ENCODE results near the gene TTLL12. TPM values are rescaled to one million over a fixed set of nuclear protein-coding genes. Genes with fewer than 3 reads are reported as not detected.

The TTLL12 gene
- total RNA-seq, 2 experiments from 2014 or later = 66.5 to 71.5 TPM

DNA sequence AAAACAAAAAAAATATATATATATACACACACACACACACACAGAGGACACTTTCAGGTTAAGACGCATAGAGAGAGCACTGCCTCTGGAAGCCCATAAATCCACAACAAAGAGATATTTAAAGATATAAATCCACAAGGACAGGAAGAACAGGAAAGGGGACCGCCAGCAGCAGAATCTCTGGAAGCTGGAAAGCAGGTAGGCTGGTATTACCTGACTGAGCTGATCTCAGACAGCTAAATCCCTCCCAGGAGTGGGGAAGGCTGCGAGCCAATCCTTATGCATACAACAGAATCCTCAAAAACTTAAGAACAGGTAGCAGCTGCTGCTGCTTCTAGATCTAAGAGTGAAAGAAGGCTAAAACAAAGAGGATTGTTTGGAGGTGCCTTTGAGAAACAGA is 42.0 kb downstream of the TTLL12 start:
- ChIA-PET CTCF (ENCODE audit: unreplicated experiment) (no interaction called here), POLR2A (interaction anchor here (0.7 to 1.4 kb wide), 3 partner anchors 17 to 49 kb away, joined by 3 to 4 read pairs (median 3); no protein-coding TSS in a partner anchor)
- H3K4me1 ChIP-seq (ENCODE audit: insufficient read depth, low read length, poor library complexity, severe bottlenecking) = peaks cover 50% of the 10 kb centered on the region

DNA sequence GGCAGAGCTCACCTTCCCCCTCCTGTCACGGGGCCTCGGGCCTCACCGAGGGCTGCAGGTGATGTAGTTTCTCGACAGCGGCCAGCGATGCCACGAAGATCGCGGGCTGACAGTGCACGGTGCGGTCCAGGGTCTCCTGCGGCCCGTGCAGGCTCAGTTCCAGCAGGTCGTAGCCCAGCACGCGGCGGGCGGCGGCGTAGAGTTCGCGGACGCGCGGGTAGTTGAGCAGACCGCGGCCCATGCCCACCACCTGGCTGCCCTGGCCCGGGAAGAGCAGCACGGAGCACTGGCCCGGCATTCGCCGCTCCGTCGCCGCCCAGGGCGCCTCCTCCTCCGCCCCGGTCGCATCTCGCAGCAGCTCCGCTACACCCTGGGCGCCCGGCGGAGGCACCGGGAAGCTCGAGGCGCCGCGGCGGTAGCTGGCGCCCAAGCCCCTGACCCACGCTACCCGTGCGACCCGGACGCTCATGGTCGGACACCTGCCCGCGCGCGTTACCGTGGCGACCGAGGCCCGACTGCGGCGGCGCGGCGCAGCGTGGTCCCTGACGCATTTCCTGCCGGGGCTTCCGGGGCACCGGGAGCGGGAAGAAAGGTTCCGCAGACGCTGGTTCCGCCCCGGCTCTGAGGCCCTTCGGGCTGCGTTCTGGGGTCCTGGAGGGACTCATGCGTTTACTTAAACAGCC is 43.9 kb downstream of the TTLL12 start, which contains the start of gene MCAT:
MCAT (minus strand) TSS at position 519 of the 683 bp plus-strand sequence; CDS start at position 469, 50 bp downstream.
- no peaks in the 10 kb centered on the region for H4K20me1 ChIP-seq (ENCODE audit: insufficient read depth, low read length)

More for the DNA sequence above, 42.0 kb downstream of the TTLL12 start:
- H3K9me2 ChIP-seq (ENCODE audit: insufficient read depth, low read length) = no peaks in the 10 kb centered on the region
- peaks cover 17% of the 10 kb centered on the region for H3K79me2 ChIP-seq (ENCODE audit: insufficient read depth, low read depth, low read length)
- TF ChIP-seq, protein P1, sequence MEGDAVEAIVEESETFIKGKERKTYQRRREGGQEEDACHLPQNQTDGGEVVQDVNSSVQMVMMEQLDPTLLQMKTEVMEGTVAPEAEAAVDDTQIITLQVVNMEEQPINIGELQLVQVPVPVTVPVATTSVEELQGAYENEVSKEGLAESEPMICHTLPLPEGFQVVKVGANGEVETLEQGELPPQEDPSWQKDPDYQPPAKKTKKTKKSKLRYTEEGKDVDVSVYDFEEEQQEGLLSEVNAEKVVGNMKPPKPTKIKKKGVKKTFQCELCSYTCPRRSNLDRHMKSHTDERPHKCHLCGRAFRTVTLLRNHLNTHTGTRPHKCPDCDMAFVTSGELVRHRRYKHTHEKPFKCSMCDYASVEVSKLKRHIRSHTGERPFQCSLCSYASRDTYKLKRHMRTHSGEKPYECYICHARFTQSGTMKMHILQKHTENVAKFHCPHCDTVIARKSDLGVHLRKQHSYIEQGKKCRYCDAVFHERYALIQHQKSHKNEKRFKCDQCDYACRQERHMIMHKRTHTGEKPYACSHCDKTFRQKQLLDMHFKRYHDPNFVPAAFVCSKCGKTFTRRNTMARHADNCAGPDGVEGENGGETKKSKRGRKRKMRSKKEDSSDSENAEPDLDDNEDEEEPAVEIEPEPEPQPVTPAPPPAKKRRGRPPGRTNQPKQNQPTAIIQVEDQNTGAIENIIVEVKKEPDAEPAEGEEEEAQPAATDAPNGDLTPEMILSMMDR (conservative IDR thresholded peaks at IDR 0.05; ENCODE audit: low read length) = no peak
- TF ChIP-seq EZH2phosphoT487 (IDR thresholded peaks at IDR 0.05; ENCODE audit: borderline replicate concordance, low read depth, low read length) = no peak
- intact Hi-C loops (cut with micrococcal nuclease; ENCODE audit: unreplicated experiment) = no loop called here
- DNase-seq (ENCODE audit: low spot score) = no peak
- H3K4me2 ChIP-seq (ENCODE audit: low read length) = no peak overlapping the region
- H3K36me3 ChIP-seq (ENCODE audit: insufficient read depth, low read length) = peaks cover 18% of the 10 kb centered on the region
- peak overlapping the region; percentile 10; the same call in 1 of the 2 replicates for H2AFZ ChIP-seq (ENCODE audit: low read length)
- H3K9me3 ChIP-seq (ENCODE audit: low read length) = no peaks in the 10 kb centered on the region
- no TSS peak for BruUV-seq (replicated peaks)
- no peak overlapping the region for H3K4me3 ChIP-seq (ENCODE audit: low read depth, low read length, poor library complexity, severe bottlenecking)
- H3K27ac ChIP-seq (ENCODE audit: low read depth, low read length, poor library complexity, severe bottlenecking) = no peak overlapping the region
- no peaks in the 10 kb centered on the region for H4K20me1 ChIP-seq (ENCODE audit: insufficient read depth, low read length)

More for the DNA sequence above, 43.9 kb downstream of the TTLL12 start, which contains the start of gene MCAT:
- Histone ChIP-seq H3K79me2 (ENCODE audit: insufficient read depth, low read depth, low read length) (peaks cover 17% of the 10 kb centered on the region), H3K4me1 (ENCODE audit: insufficient read depth, low read length, poor library complexity, severe bottlenecking) (peaks cover 39% of the 10 kb centered on the region), H3K9me3 (ENCODE audit: low read length) (no peaks in the 10 kb centered on the region), H3K27ac (ENCODE audit: low read depth, low read length, poor library complexity, severe bottlenecking) (peak within 1 kb of the TSS; percentile 46), H2AFZ (ENCODE audit: low read length) (peak within 1 kb of the TSS; percentile 74; the same call in 1 of the 2 replicates), H3K4me3 (ENCODE audit: low read depth, low read length, poor library complexity, severe bottlenecking) (peak within 1 kb of the TSS; percentile 85), H3K36me3 (ENCODE audit: insufficient read depth, low read length) (peaks cover 36% of the 10 kb centered on the region), H3K4me2 (ENCODE audit: low read length) (peak within 1 kb of the TSS; percentile 71), H3K9me2 (ENCODE audit: insufficient read depth, low read length) (no peaks in the 10 kb centered on the region)
- intact Hi-C loops (cut with micrococcal nuclease; ENCODE audit: unreplicated experiment) = no loop called here
- ChIA-PET POLR2A (interaction anchor here (0.5 kb wide), 1 partner anchor 17 kb away, joined by 3 read pairs; no protein-coding TSS in a partner anchor), CTCF (ENCODE audit: unreplicated experiment) (no interaction called here)
- TF ChIP-seq EZH2phosphoT487 (IDR thresholded peaks at IDR 0.05; ENCODE audit: borderline replicate concordance, low read depth, low read length) = no peak
- TF ChIP-seq, protein P1 (conservative IDR thresholded peaks at IDR 0.05; ENCODE audit: low read length) = no peak
- peak; percentile 88 for DNase-seq (ENCODE audit: low spot score)
- TSS peak; percentile 61 for BruUV-seq (replicated peaks)

All from OCI-LY7 (cell line).